RWPE2 (cell line): ENCODE data around the gene CAMK1D.

ENCODE experiments used
- ATAC-seq: fragments of 200-7000 bp; cut with Tn5 transposase; 3 replicates; pipeline ENCODE4 v1.9.1; 2021; ENCODE audit warnings: low read depth
- DNase-seq: peaks from one replicate; pipeline ENCODE4 v3.0.0-alpha.2; 2020; ENCODE audit warnings: low spot score
- H3K27ac ChIP-seq: fragments of 450-650 bp; 2 replicates; pipeline ENCODE4 v1.5.1; 2017; ENCODE audit warnings: mild to moderate bottlenecking; ENCODE audit not compliant: poor library complexity, severe bottlenecking
- H3K27me3 ChIP-seq: fragments of 250-450 bp; sonication (Bioruptor Pico); 2 replicates; pipeline ENCODE4 v1.5.1; 2021; ENCODE audit warnings: mild to moderate bottlenecking, moderate library complexity; ENCODE audit not compliant: insufficient read depth, poor library complexity, severe bottlenecking
- H3K36me3 ChIP-seq: fragments of 250-450 bp; sonication (Bioruptor Pico); 2 replicates; pipeline ENCODE4 v1.5.1; 2020; ENCODE audit warnings: low read depth, mild to moderate bottlenecking, moderate library complexity
- H3K4me1 ChIP-seq: fragments of 250-450 bp; sonication (Bioruptor Pico); 2 replicates; pipeline ENCODE4 v1.5.1; 2021; ENCODE audit warnings: mild to moderate bottlenecking, moderate library complexity; ENCODE audit not compliant: insufficient read depth, poor library complexity, severe bottlenecking
- H3K4me3 ChIP-seq: fragments of 250-450 bp; sonication (Bioruptor Pico); 2 replicates; pipeline ENCODE4 v1.5.1; 2021; ENCODE audit warnings: mild to moderate bottlenecking, moderate library complexity; ENCODE audit not compliant: severe bottlenecking
- H3K9me3 ChIP-seq: fragments of 250-450 bp; sonication (Bioruptor Pico); 2 replicates; pipeline ENCODE4 v1.5.1; 2021; ENCODE audit warnings: mild to moderate bottlenecking, moderate library complexity; ENCODE audit not compliant: severe bottlenecking
- CTCF ChIP-seq: fragments of 450-650 bp; IDR thresholded peaks from one replicate; pipeline ENCODE4 v1.5.1; 2017; ENCODE audit warnings: mild to moderate bottlenecking, moderate library complexity; ENCODE audit not compliant: poor library complexity, severe bottlenecking

CAMK1D gene

GRCh38 chr10:12597176-12597575, 247.8 kb downstream of the CAMK1D start:
- Histone ChIP-seq H3K9me3 (no peaks in the 10 kb centered on the region), H3K4me1 (no peaks in the 10 kb centered on the region), H3K36me3 (no peaks in the 10 kb centered on the region), H3K27me3 (no peaks in the 10 kb centered on the region), H3K27ac (no peak overlapping the region), H3K4me3 (no peak overlapping the region)
- ATAC-seq (no peak), DNase-seq (no peak)
- TF ChIP-seq CTCF = no peak

- TF ChIP-seq CTCF = no peak
- Histone ChIP-seq H3K27me3 (no peaks in the 10 kb centered on the region), H3K27ac (no peak overlapping the region), H3K4me1 (no peaks in the 10 kb centered on the region), H3K36me3 (no peaks in the 10 kb centered on the region), H3K9me3 (no peaks in the 10 kb centered on the region), H3K4me3 (no peak overlapping the region)
- no peak for ATAC-seq
- DNase-seq = no peak
These were observed 248.7 kb downstream of the CAMK1D start for GRCh38 chr10:12597788-12598765.

GRCh38 chr10:12600652-12601051, 251.3 kb downstream of the CAMK1D start:
- ATAC-seq = no peak
- no peak for DNase-seq
- H3K9me3 ChIP-seq = no peaks in the 10 kb centered on the region
- no peak overlapping the region for H3K4me3 ChIP-seq
- H3K27me3 ChIP-seq = no peaks in the 10 kb centered on the region
- H3K27ac ChIP-seq = no peak overlapping the region
- TF ChIP-seq CTCF = no peak
- H3K4me1 ChIP-seq = peaks cover 3% of the 10 kb centered on the region
- no peaks in the 10 kb centered on the region for H3K36me3 ChIP-seq

GRCh38 chr10:12602521-12602920, 253.2 kb downstream of the CAMK1D start:
- ATAC-seq = no peak
- no peak for TF ChIP-seq CTCF
- no peaks in the 10 kb centered on the region for H3K9me3 ChIP-seq
- no peak for DNase-seq
- H3K4me3 ChIP-seq = no peak overlapping the region
- peaks cover 3% of the 10 kb centered on the region for H3K4me1 ChIP-seq
- H3K27me3 ChIP-seq = no peaks in the 10 kb centered on the region
- H3K36me3 ChIP-seq = no peaks in the 10 kb centered on the region
- H3K27ac ChIP-seq = no peak overlapping the region
